Astrocyte of the cerebellum (primary cell): ENCODE measurements around the gene IFNA6.

Source experiments
- DNase-seq: peaks from one replicate; pipeline ENCODE4 v3.0.0-alpha.2; 2011; ENCODE audit warnings: low read depth
- H3K4me3 ChIP-seq: 2 replicates; pipeline ENCODE4 v1.5.1; 2011; ENCODE audit warnings: mild to moderate bottlenecking, low read depth, low read length, moderate library complexity
- in situ Hi-C: cut with HindIII; loops from 2 replicates; pipeline ENCODE4 v1.10.0; 2017; ENCODE audit warnings: low sequenced_read_pairs
- TF ChIP-seq, protein P1 (sequence below): IDR thresholded peaks from 2 replicates; pipeline ENCODE4 v1.5.1; 2012; ENCODE audit warnings: low read length, low read depth, moderate library complexity, mild to moderate bottlenecking; ENCODE audit errors: missing control alignments

Gene IFNA6

GRCh38 chr9:21316032-21316842 lies 34.5 kb downstream of the IFNA6 start:
- TF ChIP-seq, protein P1, sequence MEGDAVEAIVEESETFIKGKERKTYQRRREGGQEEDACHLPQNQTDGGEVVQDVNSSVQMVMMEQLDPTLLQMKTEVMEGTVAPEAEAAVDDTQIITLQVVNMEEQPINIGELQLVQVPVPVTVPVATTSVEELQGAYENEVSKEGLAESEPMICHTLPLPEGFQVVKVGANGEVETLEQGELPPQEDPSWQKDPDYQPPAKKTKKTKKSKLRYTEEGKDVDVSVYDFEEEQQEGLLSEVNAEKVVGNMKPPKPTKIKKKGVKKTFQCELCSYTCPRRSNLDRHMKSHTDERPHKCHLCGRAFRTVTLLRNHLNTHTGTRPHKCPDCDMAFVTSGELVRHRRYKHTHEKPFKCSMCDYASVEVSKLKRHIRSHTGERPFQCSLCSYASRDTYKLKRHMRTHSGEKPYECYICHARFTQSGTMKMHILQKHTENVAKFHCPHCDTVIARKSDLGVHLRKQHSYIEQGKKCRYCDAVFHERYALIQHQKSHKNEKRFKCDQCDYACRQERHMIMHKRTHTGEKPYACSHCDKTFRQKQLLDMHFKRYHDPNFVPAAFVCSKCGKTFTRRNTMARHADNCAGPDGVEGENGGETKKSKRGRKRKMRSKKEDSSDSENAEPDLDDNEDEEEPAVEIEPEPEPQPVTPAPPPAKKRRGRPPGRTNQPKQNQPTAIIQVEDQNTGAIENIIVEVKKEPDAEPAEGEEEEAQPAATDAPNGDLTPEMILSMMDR = no peak
- no peak overlapping the region for H3K4me3 ChIP-seq
- in situ Hi-C loops = no loop called here
- DNase-seq = no peak

DNA sequence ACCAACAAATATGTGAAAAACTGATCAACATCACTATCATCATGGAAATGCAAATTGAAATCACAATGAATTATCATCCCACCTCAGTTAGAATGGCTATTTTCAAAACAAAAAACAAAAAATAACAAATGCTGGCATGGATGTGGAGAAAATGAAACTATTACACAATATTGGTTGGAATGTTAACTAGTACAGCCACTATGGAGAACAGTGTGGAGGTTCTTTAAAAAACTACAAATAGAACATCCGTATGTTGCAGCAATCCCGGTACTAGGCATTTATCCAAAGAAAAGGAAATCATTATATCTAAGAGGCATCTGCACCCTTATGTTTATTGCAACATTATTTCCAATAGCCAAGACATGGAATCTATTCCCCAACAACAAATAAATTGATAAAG lies 36.5 kb downstream of the IFNA6 start:
- TF ChIP-seq, protein P1 = no peak
- H3K4me3 ChIP-seq = no peak overlapping the region
- in situ Hi-C loops = no loop called here
- DNase-seq = no peak

- H3K4me3 ChIP-seq = no peak overlapping the region
- in situ Hi-C loops = no loop called here
- no peak for DNase-seq
- TF ChIP-seq, protein P1 = no peak
Measured at GRCh38 chr9:21311889-21312288, 38.8 kb downstream of the IFNA6 start.

GRCh38 chr9:21305213-21305612 lies 45.5 kb downstream of the IFNA6 start, which contains the start of gene IFNA5:
TSS of gene IFNA5 (minus strand) at chr9:21305313. CDS start at chr9:21305256, 57 bp downstream.
- in situ Hi-C loops = no loop called here
- H3K4me3 ChIP-seq = no peak within 1 kb of the TSS
- DNase-seq = no peak
- TF ChIP-seq, protein P1 = no peak
